HepG2 (cell line): ENCODE measurements around the gene CYP46A1. TPM values are rescaled to one million over a fixed set of nuclear protein-coding genes. Genes with fewer than 3 reads are reported as not detected.

Experiments used
- ATAC-seq: fragments of 200-7000 bp; cut with Tn5 transposase; 3 replicates; pipeline ENCODE4 v1.9.1; 2020; ENCODE audit warnings: mild to moderate bottlenecking, moderate library complexity
- BruUV-seq: library from RNA; stranded (reverse); fragments of 400-500 nt; replicated peaks from 2 replicates; lab custom pipeline; 2021; lab: Mats Ljungman, UMichigan
- CTCF ChIA-PET: fragments of 300-600 bp; formaldehyde crosslinking; extraction: SDS; loops from one replicate; lab custom pipeline; 2021; ENCODE audit warnings: low total read pairs, inconsistent platforms, low intra/inter-chr PET ratio; lab: Yijun Ruan, JAX
- POLR2A ChIA-PET: fragments of 350-600 bp; sonication (Branson Sonifier 250); formaldehyde crosslinking; loops from one replicate; lab custom pipeline; 2020; ENCODE audit warnings: antibody characterized with exemption, inconsistent platforms; lab: Yijun Ruan, JAX
- DNase-seq: peaks from one replicate; pipeline ENCODE4 v3.0.0-alpha.2; 2015; ENCODE audit warnings: low spot score
- FAIRE-seq: peaks from 3 replicates; lab custom pipeline; 2011; peaks lifted over from hg19 to GRCh38; lab: Jason Lieb, UNC
- H2AFZ ChIP-seq: one replicate; pipeline ENCODE4 v1.6.1; 2011; ENCODE audit warnings: low read length, inconsistent platforms
- H3K27ac ChIP-seq: fragments of 300-600 bp; 3 replicates; pipeline ENCODE4 v1.8.0; 2011; ENCODE audit warnings: mixed run types, mild to moderate bottlenecking, mixed read lengths, low read length, inconsistent platforms; ENCODE audit not compliant: insufficient read depth; ENCODE audit errors: extremely low read length
- H3K27me3 ChIP-seq, 2 experiments: fragments of 200-600 bp in 1 of 2; 2 replicates in 1 of 2; 3 replicates in 1 of 2; pipeline versions ENCODE4 v1.6.0 to v1.8.0; 2011; ENCODE audit warnings: low read length in 2 of 2, mild to moderate bottlenecking in 2 of 2, moderate library complexity in 2 of 2, inconsistent platforms in 1 of 2; ENCODE audit not compliant: insufficient read depth in 2 of 2, control insufficient read depth in 1 of 2
- H3K36me3 ChIP-seq, 2 experiments: fragments of 200-600 bp in 1 of 2; replicated peaks in 1 of 2; 2 replicates in 1 of 2; 3 replicates in 1 of 2; pipeline versions ENCODE4 v1.5.1 to v1.8.0; 2011; ENCODE audit warnings: low read length in 2 of 2, inconsistent platforms in 1 of 2; ENCODE audit not compliant: insufficient read depth in 2 of 2, control insufficient read depth in 1 of 2
- H3K4me1 ChIP-seq: 2 replicates; pipeline ENCODE4 v1.5.1; 2012; ENCODE audit warnings: low read length, inconsistent platforms; ENCODE audit not compliant: insufficient read depth
- H3K4me2 ChIP-seq: 2 replicates; pipeline ENCODE4 v1.6.0; 2011; ENCODE audit warnings: low read depth, low read length, inconsistent platforms
- H3K4me3 ChIP-seq, 3 experiments: fragments of 200-600 bp in 1 of 3; sonication (generic), shearing (Covaris generic) in 1 of 3; replicated peaks in 1 of 3; 2 replicates each; pipeline ENCODE4 v1.5.1; 2011 to 2016; ENCODE audit warnings: low read length in 3 of 3, inconsistent platforms in 2 of 3, low read depth in 2 of 3, mild to moderate bottlenecking in 2 of 3, control low read depth in 1 of 3, mixed read lengths in 1 of 3; ENCODE audit not compliant: insufficient read depth in 1 of 3
- H3K79me2 ChIP-seq: one replicate; pipeline ENCODE4 v1.6.1; 2011; ENCODE audit warnings: low read length, inconsistent platforms; ENCODE audit not compliant: insufficient read depth
- H3K9ac ChIP-seq: 2 replicates; pipeline ENCODE4 v1.6.0; 2011; ENCODE audit warnings: mild to moderate bottlenecking, low read depth, low read length, inconsistent platforms; ENCODE audit not compliant: insufficient read depth
- H3K9me3 ChIP-seq: 2 replicates; pipeline ENCODE4 v1.5.1; 2012; ENCODE audit warnings: mild to moderate bottlenecking, low read length
- H4K20me1 ChIP-seq: 2 replicates; pipeline ENCODE4 v1.6.0; 2011; ENCODE audit warnings: inconsistent platforms, mild to moderate bottlenecking, low read length, moderate library complexity; ENCODE audit not compliant: insufficient read depth
- BRCA1 ChIP-seq: sonication (generic); formaldehyde crosslinking; IDR thresholded peaks from 2 replicates; pipeline ENCODE4 v1.4.0; 2020; ENCODE audit warnings: missing genetic modification reagents
- EHMT2 ChIP-seq: fragments of 200-600 bp; sonication (generic); IDR thresholded peaks from 2 replicates; pipeline ENCODE4 v1.7.0; 2017; ENCODE audit warnings: antibody characterized with exemption, low read depth, low read length, borderline replicate concordance
- GABPB1 ChIP-seq: IDR thresholded peaks from 2 replicates; pipeline ENCODE4 v1.6.1; 2016; ENCODE audit warnings: mild to moderate bottlenecking, missing genetic modification reagents, moderate library complexity, missing compliant biosample characterization
- HOXA5 ChIP-seq: sonication (generic); formaldehyde crosslinking; IDR thresholded peaks from 2 replicates; pipeline ENCODE4 v1.4.0; 2020; ENCODE audit warnings: missing genetic modification reagents
- ZC3H4 ChIP-seq: sonication (generic); formaldehyde crosslinking; IDR thresholded peaks from 2 replicates; pipeline ENCODE4 v1.4.0; 2020; ENCODE audit warnings: missing genetic modification reagents, borderline replicate concordance
- ZNF260 ChIP-seq: sonication (generic); formaldehyde crosslinking; IDR thresholded peaks from 2 replicates; pipeline ENCODE4 v1.4.0; 2020; ENCODE audit warnings: missing genetic modification reagents, low read depth, mild to moderate bottlenecking, borderline replicate concordance
- ZNF772 ChIP-seq: sonication (generic); formaldehyde crosslinking; IDR thresholded peaks from 2 replicates; pipeline ENCODE4 v1.5.0; 2020; ENCODE audit warnings: mild to moderate bottlenecking, missing genetic modification reagents
- ZNF839 ChIP-seq: sonication (generic); formaldehyde crosslinking; IDR thresholded peaks from 2 replicates; pipeline ENCODE4 v1.4.0; 2020; ENCODE audit warnings: missing genetic modification reagents, mild to moderate bottlenecking, borderline replicate concordance
- WGBS: methylation state at CpG from one replicate; pipeline ENCODE4 v1.1.6; 2017; ENCODE audit warnings: low lambda C conversion rate; 5-methylcytosine and 5-hydroxymethylcytosine counted together
- in situ Hi-C: cut with HindIII; loops from 2 replicates; pipeline ENCODE4 v1.10.0; 2017; ENCODE audit warnings: low pct_unique_long_range_greater_than_20kb; ENCODE audit not compliant: extremely low pct_ligation_motif_present
- intact Hi-C: fragments of 100-400 bp; cut with micrococcal nuclease; formaldehyde crosslinking; loops from one replicate; pipeline ENCODE4 v1.10.0; 2022; ENCODE audit not compliant: unreplicated experiment
- polyA plus RNA-seq, 8 experiments: library from polyadenylated mRNA; depleted of rRNA in 3 of 8; stranded (reverse) in 7 of 8; unstranded in 1 of 8; fragments of >200 nt; fragmentation: Illumina TruSeq in 4 of 8; extraction: Trizol in 4 of 8; gene quantifications; 2 replicates each; pipeline versions ENCODE4 v1.2.1 to v1.2.3, GENCODE V29; 2011 to 2016; ENCODE audit warnings: low read depth in 4 of 8, missing spikeins in 1 of 8, mixed read lengths in 1 of 8; ENCODE audit not compliant: insufficient read depth in 1 of 8
- total RNA-seq, 5 experiments: library from RNA; depleted of rRNA; stranded (reverse); fragments of >200 nt; fragmentation: Illumina TruSeq; extraction: Trizol; gene quantifications; 2 replicates each; pipeline ENCODE4 v1.2.3, GENCODE V29; 2016; ENCODE audit warnings: low read depth in 1 of 5
- TF ChIP-seq, protein P1 (sequence below): sonication (generic); formaldehyde crosslinking; IDR thresholded peaks from 2 replicates; pipeline ENCODE4 v1.4.0; 2020; ENCODE audit warnings: missing genetic modification reagents; ENCODE audit errors: not compliant biosample characterization
- TF ChIP-seq, protein P2 (sequence below): sonication (generic); formaldehyde crosslinking; IDR thresholded peaks from 2 replicates; pipeline ENCODE4 v1.8.0; 2022; ENCODE audit warnings: missing genetic modification reagents, mild to moderate bottlenecking, borderline replicate concordance

CYP46A1 gene
- total and polyA plus RNA-seq, 2 of the 13 experiments (the other 11 are each of a cell fraction or from before 2014, with no cell fraction given), result not detected

DNA sequence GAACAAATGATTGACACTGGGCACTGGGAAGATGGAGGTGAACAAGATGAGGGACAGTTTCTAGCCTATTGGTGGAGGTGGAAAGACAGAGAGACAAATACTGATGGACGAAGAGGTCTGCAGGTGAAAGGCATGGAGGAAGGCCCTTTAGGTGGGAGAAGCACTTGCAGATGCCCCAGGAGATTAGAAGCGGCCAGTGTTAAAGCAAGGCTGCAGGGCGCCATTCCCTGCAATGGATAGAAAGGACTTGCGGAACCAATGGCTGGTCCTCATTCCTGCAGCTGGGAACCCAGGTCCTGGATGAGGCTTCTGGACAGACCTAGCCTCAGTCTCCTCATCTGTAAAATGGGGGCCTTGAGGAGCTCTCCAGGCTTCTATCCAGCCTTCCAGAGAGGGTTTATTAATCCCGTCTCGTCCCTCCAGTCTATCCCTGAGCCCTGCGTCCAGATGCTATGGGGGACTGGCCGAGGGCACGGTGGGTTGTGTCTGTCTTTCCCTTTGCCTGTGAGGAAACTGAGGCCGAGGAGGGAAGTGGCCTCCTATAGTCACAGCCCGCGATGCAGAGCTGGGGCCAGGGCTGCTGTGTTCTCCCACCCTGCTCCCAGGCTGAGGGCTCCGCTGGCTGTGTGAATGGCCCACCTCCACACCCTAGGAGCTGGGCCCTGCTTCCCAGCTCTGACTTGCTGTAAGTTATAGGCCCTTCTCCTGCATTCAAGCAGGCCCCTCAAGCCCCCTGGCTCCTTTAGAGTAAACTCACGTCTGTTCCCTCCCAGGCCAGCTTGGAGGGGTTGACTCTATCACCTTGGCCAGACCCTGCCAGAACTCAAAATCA lies 33.0 kb downstream of the CYP46A1 start:
- WGBS, result 61% methylated on average over 10 of the region's 14 CpGs
- H3K9me3 ChIP-seq, result no peaks in the 10 kb centered on the region
- in situ Hi-C loops, result no loop called here
- H3K27me3 ChIP-seq, result peaks cover 2 to 9% of the 10 kb centered on the region in 2 experiments; a peak in 3 of 5 replicates
- H3K27ac ChIP-seq, result no peak overlapping the region
- intact Hi-C loops, result no loop called here
- H3K36me3 ChIP-seq, result no peaks in the 10 kb centered on the region
- H3K79me2 ChIP-seq, result no peaks in the 10 kb centered on the region
- ATAC-seq (no peak), DNase-seq (no peak), FAIRE-seq (no peak)
- no peak overlapping the region for H3K4me2 ChIP-seq
- no peak for TF ChIP-seq ZC3H4 (CRISPR knock-in tag)
- no peak for TF ChIP-seq ZNF772 (CRISPR knock-in tag)
- TF ChIP-seq, protein P1, sequence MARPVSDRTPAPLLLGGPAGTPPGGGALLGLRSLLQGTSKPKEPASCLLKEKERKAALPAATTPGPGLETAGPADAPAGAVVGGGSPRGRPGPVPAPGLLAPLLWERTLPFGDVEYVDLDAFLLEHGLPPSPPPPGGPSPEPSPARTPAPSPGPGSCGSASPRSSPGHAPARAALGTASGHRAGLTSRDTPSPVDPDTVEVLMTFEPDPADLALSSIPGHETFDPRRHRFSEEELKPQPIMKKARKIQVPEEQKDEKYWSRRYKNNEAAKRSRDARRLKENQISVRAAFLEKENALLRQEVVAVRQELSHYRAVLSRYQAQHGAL (CRISPR knock-in tag), result no peak
- TF ChIP-seq, protein P2, sequence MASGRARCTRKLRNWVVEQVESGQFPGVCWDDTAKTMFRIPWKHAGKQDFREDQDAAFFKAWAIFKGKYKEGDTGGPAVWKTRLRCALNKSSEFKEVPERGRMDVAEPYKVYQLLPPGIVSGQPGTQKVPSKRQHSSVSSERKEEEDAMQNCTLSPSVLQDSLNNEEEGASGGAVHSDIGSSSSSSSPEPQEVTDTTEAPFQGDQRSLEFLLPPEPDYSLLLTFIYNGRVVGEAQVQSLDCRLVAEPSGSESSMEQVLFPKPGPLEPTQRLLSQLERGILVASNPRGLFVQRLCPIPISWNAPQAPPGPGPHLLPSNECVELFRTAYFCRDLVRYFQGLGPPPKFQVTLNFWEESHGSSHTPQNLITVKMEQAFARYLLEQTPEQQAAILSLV (CRISPR knock-in tag), result no peak
- no peak for TF ChIP-seq ZNF839 (CRISPR knock-in tag)
- TF ChIP-seq HOXA5 (CRISPR knock-in tag), result no peak
- no peak for TF ChIP-seq EHMT2
- TF ChIP-seq ZNF260 (CRISPR knock-in tag), result no peak
- no peak for TF ChIP-seq GABPB1 (CRISPR knock-in tag)
- TF ChIP-seq BRCA1 (CRISPR knock-in tag), result no peak
- H3K4me3 ChIP-seq, result no peak overlapping the region
- no peak overlapping the region for H3K9ac ChIP-seq
- CTCF ChIA-PET, result no interaction called here
- no peak overlapping the region for H2AFZ ChIP-seq
- no peaks in the 10 kb centered on the region for H4K20me1 ChIP-seq
- POLR2A ChIA-PET, result no interaction called here
- no TSS peak for BruUV-seq
- no peaks in the 10 kb centered on the region for H3K4me1 ChIP-seq
